DMS153 treated with DMSO at 0.1 percent for 48 hours (cell line): ENCODE measurements around the gene MPND.

Experiments
- DNase-seq: peaks from one replicate; lab custom pipeline; 2025; ENCODE audit not compliant: unreplicated experiment; lab: John Stamatoyannopoulos, UW

MPND gene

GRCh38 chr19:4365791-4366665 lies 22.7 kb downstream of the MPND start:
- no peak for DNase-seq

- no peak for DNase-seq
Measured at GRCh38 chr19:4366666-4367335, 23.4 kb downstream of the MPND start.

- DNase-seq = no peak
Measured at GRCh38 chr19:4367336-4367723, 24.0 kb downstream of the MPND start.

GRCh38 chr19:4367781-4368127 lies 24.4 kb downstream of the MPND start:
- DNase-seq = no peak

GRCh38 chr19:4368128-4368820 lies 24.9 kb downstream of the MPND start:
- no peak for DNase-seq

- DNase-seq = peak; percentile 27
Measured at GRCh38 chr19:4369109-4369887, 25.9 kb downstream of the MPND start.

GRCh38 chr19:4369888-4370260 lies 26.5 kb downstream of the MPND start:
- peak; percentile 14 for DNase-seq

- no peak for DNase-seq
Measured at GRCh38 chr19:4370418-4371041, 27.2 kb downstream of the MPND start.

GRCh38 chr19:4371247-4372164 lies 28.1 kb downstream of the MPND start:
- DNase-seq = no peak

GRCh38 chr19:4372165-4373012 lies 29.0 kb downstream of the MPND start:
- DNase-seq = no peak

- no peak for DNase-seq
Measured at GRCh38 chr19:4373013-4373367, 29.6 kb downstream of the MPND start.

GRCh38 chr19:4373601-4374497 lies 30.5 kb downstream of the MPND start:
- DNase-seq = no peak

- no peak for DNase-seq
Measured at GRCh38 chr19:4374498-4375163, 31.3 kb downstream of the MPND start.

- no peak for DNase-seq
Measured at GRCh38 chr19:4375164-4376027, 32.0 kb downstream of the MPND start.

GRCh38 chr19:4376028-4376670 lies 32.8 kb downstream of the MPND start:
- no peak for DNase-seq

- no peak for DNase-seq
Measured at GRCh38 chr19:4376671-4376990, 33.3 kb downstream of the MPND start.
